KBM-7 (cell line): ENCODE results near the gene CCDC192.
"Not testable (repeated sequence)": the region's sequence is repeated elsewhere in the genome, so short reads cannot be mapped to it uniquely, and the experiment has no call there.

Experiments used
- DNase-seq: peaks from one replicate; pipeline ENCODE4 v3.0.0-alpha.2; 2015
- in situ Hi-C: fragments of 300-500 bp; cut with MboI; formaldehyde crosslinking; loops from 2 replicates; pipeline ENCODE4 v1.14.3; 2020; ENCODE audit warnings: low sequenced_read_pairs, low pct_unique_long_range_greater_than_20kb, mixed read lengths

CCDC192 gene

GRCh38 chr5:127702926-127703561 lies at the start of gene CCDC192:
TSS of gene CCDC192 (plus strand) at chr5:127703391. CDS start at chr5:127703446, 55 bp downstream.
- in situ Hi-C loops = no loop called here
- DNase-seq = no peak

- in situ Hi-C loops = no loop called here
- no peak for DNase-seq
Measured at GRCh38 chr5:127656825-127657224, 46.4 kb upstream of the CCDC192 start.

GRCh38 chr5:127660047-127660733 lies 43.0 kb upstream of the CCDC192 start:
- no peak for DNase-seq
- in situ Hi-C loops = no loop called here

- in situ Hi-C loops = no loop called here
- DNase-seq = no peak
Measured at GRCh38 chr5:127664093-127664492, 39.1 kb upstream of the CCDC192 start.

DNA sequence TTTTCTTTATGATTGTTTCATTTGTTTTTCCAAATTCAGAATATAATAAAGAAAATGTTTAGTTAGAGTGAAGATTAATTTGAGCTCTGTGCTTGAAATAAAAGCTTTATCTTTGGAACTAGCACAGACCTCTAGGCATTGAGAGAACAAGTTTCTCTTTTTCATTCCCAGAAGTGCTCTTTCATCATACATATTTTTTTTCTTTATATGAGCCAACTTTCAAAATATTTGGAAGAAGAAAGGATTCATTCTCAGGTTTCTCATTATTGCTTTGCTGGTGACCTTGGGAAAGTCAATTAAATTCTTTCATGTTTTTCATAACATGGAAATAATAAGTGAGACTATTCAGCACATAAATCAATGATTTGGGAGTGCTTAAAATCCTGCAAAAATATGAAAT lies 37.5 kb upstream of the CCDC192 start:
- DNase-seq = no peak
- in situ Hi-C loops = no loop called here

- in situ Hi-C loops = no loop called here
- DNase-seq = no peak
Measured at GRCh38 chr5:127666043-127666716, 37.0 kb upstream of the CCDC192 start.

- DNase-seq = no peak
- in situ Hi-C loops = no loop called here
Measured at GRCh38 chr5:127667926-127668325, 35.3 kb upstream of the CCDC192 start.

DNA sequence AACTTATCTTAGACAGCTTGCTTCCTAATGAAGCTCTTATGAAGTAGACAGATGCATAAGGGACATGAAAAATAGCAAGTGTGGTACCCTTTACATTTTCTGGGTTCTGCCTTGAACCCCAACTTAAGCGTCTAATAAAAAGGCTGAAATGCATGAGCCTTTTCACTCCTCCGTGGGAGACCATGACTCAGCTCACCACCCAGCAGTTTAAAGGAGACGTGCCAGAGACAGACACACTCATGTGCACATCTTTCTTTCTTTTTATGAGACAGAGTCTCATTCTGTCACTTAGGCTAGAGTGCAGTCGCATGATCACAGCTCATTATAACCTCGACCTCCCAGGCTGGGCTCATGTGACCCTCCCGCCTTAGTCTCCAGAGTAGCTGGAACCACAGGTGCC lies 32.0 kb upstream of the CCDC192 start:
- DNase-seq = no peak
- in situ Hi-C loops = no loop called here

DNA sequence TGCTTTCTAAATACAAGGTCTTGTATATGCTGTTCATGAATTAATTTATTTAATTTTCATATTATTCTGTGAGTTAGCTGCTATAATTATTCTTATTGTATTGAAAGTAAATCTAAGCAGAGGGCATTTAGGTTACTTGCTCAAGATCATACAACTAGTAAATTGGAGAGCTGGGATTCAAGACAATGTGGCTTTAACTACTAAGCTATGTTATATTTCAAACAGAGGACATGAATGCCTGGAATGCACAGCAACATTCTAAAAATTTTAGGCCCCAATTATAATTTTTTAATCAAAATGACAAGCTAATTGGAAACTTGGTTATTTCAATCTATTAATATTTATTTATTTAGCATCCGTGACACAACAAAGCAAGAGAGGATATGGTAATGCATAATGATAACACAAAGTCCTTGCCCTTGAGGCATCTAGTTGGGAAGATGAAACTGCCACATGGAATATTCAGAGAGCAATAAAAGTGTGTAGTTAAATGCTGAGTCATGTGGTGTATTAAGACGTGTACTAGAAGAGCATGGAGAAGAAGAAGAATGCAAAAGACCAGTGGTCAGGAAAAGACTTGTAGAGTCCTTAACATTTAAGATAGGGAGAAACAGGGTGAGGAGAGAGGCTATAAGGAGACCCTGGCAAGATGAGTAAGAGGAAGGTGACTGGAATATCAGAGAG lies 29.9 kb upstream of the CCDC192 start:
- in situ Hi-C loops = no loop called here
- DNase-seq = no peak

DNA sequence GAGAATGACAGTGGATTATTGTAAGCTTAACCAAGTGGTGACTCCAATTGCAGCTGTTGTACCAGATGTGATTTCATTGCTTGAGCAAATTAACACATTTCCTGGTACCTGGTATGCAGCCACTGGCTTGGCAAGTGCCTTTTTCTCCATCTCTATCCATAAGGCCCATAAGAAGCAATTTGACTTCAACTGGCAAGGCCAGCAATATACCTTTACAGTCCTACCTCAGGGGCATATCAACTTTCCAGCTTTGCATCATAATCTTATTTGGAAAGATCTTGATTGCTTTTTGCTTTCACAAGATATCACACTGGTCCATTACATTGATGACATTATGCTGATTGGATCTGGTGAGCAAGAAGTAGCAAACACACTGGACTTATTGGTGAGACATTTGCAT lies 26.2 kb upstream of the CCDC192 start:
- DNase-seq, in situ Hi-C loops: not testable (repeated sequence)

GRCh38 chr5:127679691-127680330 lies 23.4 kb upstream of the CCDC192 start:
- DNase-seq, in situ Hi-C loops: not testable (repeated sequence)

- in situ Hi-C loops = no loop called here
- DNase-seq = no peak
Measured at GRCh38 chr5:127680595-127680994, 22.6 kb upstream of the CCDC192 start.

- DNase-seq = no peak
- in situ Hi-C loops = no loop called here
Measured at GRCh38 chr5:127683008-127683407, 20.2 kb upstream of the CCDC192 start.

DNA sequence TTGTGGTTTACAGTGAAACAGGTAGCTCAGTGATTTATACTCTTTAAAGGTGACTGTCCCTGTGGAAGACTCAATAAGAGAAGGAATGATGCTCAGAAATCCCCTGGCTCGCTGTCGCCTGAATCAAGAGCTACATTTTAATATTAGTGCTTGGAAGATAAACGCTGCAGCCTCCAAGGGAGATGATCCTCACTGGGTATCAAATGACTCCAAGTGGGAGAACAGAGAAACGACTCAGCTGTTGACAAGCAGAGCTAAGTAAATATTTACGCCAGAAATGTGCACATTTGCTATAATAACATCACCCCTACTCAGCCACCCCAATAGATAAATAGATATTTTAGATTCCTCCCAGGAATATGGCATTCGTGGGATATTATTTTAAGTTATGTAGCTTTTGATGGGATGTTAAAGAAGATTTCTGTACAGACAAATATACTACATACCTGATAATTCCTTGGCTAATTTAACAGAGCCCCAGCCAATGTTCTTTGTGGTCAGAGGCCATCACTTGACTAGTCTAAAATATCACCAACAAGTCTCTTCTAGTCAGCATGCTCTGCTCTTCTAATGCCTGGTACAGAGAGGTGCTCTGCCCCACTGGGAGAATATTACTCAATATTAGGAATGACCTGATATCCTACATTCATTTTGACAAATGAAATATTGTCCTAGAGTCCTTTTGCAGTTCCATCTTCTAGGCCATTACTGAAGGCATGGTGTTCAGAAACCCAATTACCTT lies 18.3 kb upstream of the CCDC192 start:
- no peak for DNase-seq
- in situ Hi-C loops = no loop called here

GRCh38 chr5:127685662-127686061 lies 17.5 kb upstream of the CCDC192 start:
- no peak for DNase-seq
- in situ Hi-C loops = no loop called here

DNA sequence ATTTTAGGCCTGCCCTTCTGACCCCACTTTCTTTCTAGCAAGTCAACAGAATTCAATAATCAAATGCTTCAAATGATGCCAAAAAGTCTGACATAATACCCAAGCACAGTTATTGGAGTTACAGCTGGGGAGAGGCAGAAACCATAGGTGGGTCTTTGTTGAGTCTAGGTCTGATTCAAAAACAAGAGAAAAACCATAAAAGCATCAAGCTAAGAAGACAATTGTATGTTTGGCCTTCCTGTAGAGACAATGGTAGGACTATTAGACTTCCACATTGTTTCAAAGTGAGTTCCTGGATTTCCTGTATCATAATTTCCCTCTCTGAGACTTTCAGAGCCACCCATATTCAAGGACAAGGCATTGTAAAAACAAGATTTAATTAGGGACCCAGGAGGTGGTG lies 16.8 kb upstream of the CCDC192 start:
- in situ Hi-C loops = no loop called here
- no peak for DNase-seq

- in situ Hi-C loops = no loop called here
- DNase-seq = no peak
Measured at GRCh38 chr5:127694518-127695171, 8.5 kb upstream of the CCDC192 start.

GRCh38 chr5:127695346-127695745 lies 7.8 kb upstream of the CCDC192 start:
- in situ Hi-C loops = no loop called here
- DNase-seq = no peak
